WERI-Rb-1 (cell line): Measurements from ENCODE around the gene FOXN3.

Experiments used
- DNase-seq: peaks from one replicate; pipeline ENCODE4 v3.0.0-alpha.2; 2020
- H3K27ac ChIP-seq: fragments of 250-450 bp; sonication (Bioruptor Pico); 2 replicates; pipeline ENCODE4 v1.5.1; 2020; ENCODE audit warnings: mild to moderate bottlenecking, moderate library complexity
- H3K27me3 ChIP-seq: fragments of 250-450 bp; sonication (Bioruptor Pico); 2 replicates; pipeline ENCODE4 v1.5.1; 2021; ENCODE audit warnings: mild to moderate bottlenecking, low read depth, moderate library complexity; ENCODE audit not compliant: insufficient read depth, severe bottlenecking
- H3K36me3 ChIP-seq: fragments of 250-450 bp; sonication (Bioruptor Pico); 2 replicates; pipeline ENCODE4 v1.5.1; 2020; ENCODE audit warnings: mild to moderate bottlenecking, moderate library complexity
- H3K4me3 ChIP-seq: 2 replicates; pipeline ENCODE4 v1.5.1; 2011; ENCODE audit warnings: low read depth, mild to moderate bottlenecking, control low read depth, low read length
- H3K9me3 ChIP-seq: fragments of 250-450 bp; sonication (Bioruptor Pico); 2 replicates; pipeline ENCODE4 v1.5.1; 2021; ENCODE audit warnings: mild to moderate bottlenecking, moderate library complexity; ENCODE audit not compliant: severe bottlenecking
- CTCF ChIP-seq: IDR thresholded peaks from 2 replicates; pipeline ENCODE4 v1.5.1; 2011; ENCODE audit warnings: low read depth, mild to moderate bottlenecking, control low read depth, inconsistent platforms, low read length

Gene FOXN3

GRCh38 chr14:89402363-89402762 lies 14.7 kb downstream of the FOXN3 start:
- no peaks in the 10 kb centered on the region for H3K9me3 ChIP-seq
- H3K27me3 ChIP-seq = no peaks in the 10 kb centered on the region
- no peak for DNase-seq
- H3K4me3 ChIP-seq = no peak overlapping the region
- H3K36me3 ChIP-seq = no peaks in the 10 kb centered on the region
- TF ChIP-seq CTCF = no peak
- H3K27ac ChIP-seq = no peak overlapping the region

- Histone ChIP-seq H3K9me3 (no peaks in the 10 kb centered on the region), H3K4me3 (no peak overlapping the region), H3K27ac (no peak overlapping the region), H3K27me3 (no peaks in the 10 kb centered on the region), H3K36me3 (no peaks in the 10 kb centered on the region)
- DNase-seq = no peak
- no peak for TF ChIP-seq CTCF
Observed at GRCh38 chr14:89401761-89402160, 15.3 kb downstream of the FOXN3 start.

- Histone ChIP-seq H3K4me3 (no peak overlapping the region), H3K27me3 (no peaks in the 10 kb centered on the region), H3K27ac (no peak overlapping the region), H3K9me3 (no peaks in the 10 kb centered on the region), H3K36me3 (no peaks in the 10 kb centered on the region)
- DNase-seq = no peak
- no peak for TF ChIP-seq CTCF
Observed at GRCh38 chr14:89401241-89401640, 15.8 kb downstream of the FOXN3 start.

GRCh38 chr14:89400529-89400928 lies 16.5 kb downstream of the FOXN3 start:
- DNase-seq = no peak
- Histone ChIP-seq H3K4me3 (no peak overlapping the region), H3K36me3 (no peaks in the 10 kb centered on the region), H3K27me3 (no peaks in the 10 kb centered on the region), H3K27ac (no peak overlapping the region), H3K9me3 (no peaks in the 10 kb centered on the region)
- TF ChIP-seq CTCF = no peak

- Histone ChIP-seq H3K27ac (no peak overlapping the region), H3K36me3 (no peaks in the 10 kb centered on the region), H3K27me3 (no peaks in the 10 kb centered on the region), H3K9me3 (no peaks in the 10 kb centered on the region), H3K4me3 (no peak overlapping the region)
- peak; percentile 53 for DNase-seq
- TF ChIP-seq CTCF = no peak
Observed at GRCh38 chr14:89399594-89400068, 17.4 kb downstream of the FOXN3 start.

- no peak for TF ChIP-seq CTCF
- DNase-seq = no peak
- Histone ChIP-seq H3K9me3 (no peaks in the 10 kb centered on the region), H3K36me3 (no peaks in the 10 kb centered on the region), H3K27ac (no peak overlapping the region), H3K4me3 (no peak overlapping the region), H3K27me3 (no peaks in the 10 kb centered on the region)
Observed at GRCh38 chr14:89399157-89399556, 17.9 kb downstream of the FOXN3 start.
